CD4-positive, alpha-beta T cell treated with Interleukin-21 for 1 hour (primary cell): ENCODE measurements around the gene ZFP1.
"Not testable (repeated sequence)": the region's sequence is repeated elsewhere in the genome, so short reads cannot be mapped to it uniquely, and the experiment has no call there.

Experiments
- DNase-seq: peaks from one replicate; pipeline ENCODE4 v3.0.0-alpha.2; 2020

ZFP1 gene

GRCh38 chr16:75113541-75114121, 34.7 kb upstream of the ZFP1 start:
- DNase-seq, result no peak

- DNase-seq, result no peak
Measured at GRCh38 chr16:75114179-75114945, 34.0 kb upstream of the ZFP1 start.

DNA sequence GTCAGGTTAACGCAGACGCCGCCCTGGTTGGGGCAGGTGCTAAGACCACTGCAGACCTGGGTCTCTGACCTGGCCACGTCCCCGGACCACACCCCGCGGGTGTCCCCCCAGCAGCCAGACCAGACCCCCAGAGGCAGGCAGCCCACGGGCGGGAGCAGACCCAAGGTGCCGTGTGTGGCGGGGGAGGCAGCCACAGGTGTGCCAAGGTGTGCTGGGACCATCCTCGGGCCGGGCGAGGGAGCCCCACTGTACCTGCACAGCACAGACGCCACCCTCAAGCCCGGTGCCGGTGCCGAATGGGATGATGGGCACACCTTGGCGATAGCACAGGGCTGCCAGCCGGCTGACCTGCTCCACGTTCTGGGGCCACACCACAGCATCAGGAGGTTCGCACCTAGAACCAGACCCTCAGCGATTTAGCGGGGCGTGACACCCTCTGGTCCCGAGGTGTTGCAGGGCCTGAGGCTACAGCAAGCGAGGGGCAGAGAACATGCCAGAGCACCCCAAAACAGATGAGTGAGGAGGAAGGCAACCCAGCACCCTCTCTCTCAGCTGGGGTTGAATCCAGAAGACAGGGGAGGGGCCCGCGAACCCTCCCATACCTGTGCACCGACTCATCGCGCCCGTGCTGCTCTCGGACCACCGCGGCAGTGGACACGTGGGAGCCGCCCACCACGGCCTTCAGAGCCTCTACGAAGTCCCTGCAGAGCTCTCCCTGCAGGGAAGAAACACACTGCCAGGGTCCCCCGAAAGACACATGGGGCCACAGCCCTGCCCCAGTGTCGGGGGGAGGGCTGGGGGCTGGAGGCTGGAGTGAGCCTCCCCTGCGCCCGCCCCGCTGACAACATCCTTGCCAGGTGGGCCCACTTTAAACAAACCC, 33.1 kb upstream of the ZFP1 start:
- DNase-seq, result no peak

- no peak for DNase-seq
Measured at GRCh38 chr16:75116081-75116910, 32.0 kb upstream of the ZFP1 start, which contains the start of gene LDHD. LDHD (minus strand) TSS chr16:75116780; CDS start chr16:75116720, 60 bp downstream.

DNA sequence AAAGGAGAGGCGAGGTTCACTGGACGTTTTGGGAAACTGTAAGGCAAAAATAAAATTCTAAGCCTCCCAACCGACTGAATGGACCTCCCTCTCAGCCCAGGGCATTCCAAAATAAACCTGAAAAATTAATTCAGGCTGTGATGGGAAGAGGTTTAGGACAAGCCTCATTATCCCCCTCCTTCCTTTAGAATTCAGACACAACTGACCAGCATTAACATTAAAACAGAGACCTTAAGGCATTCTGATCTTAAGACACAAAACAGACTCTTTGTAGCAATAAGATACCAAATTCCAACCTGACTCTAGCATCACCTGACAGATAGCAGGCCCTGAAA, 31.4 kb upstream of the ZFP1 start:
- DNase-seq, result no peak

- no peak for DNase-seq
Measured at GRCh38 chr16:75118943-75119539, 29.3 kb upstream of the ZFP1 start.

- no peak for DNase-seq
Measured at GRCh38 chr16:75120253-75120652, 28.1 kb upstream of the ZFP1 start.

DNA sequence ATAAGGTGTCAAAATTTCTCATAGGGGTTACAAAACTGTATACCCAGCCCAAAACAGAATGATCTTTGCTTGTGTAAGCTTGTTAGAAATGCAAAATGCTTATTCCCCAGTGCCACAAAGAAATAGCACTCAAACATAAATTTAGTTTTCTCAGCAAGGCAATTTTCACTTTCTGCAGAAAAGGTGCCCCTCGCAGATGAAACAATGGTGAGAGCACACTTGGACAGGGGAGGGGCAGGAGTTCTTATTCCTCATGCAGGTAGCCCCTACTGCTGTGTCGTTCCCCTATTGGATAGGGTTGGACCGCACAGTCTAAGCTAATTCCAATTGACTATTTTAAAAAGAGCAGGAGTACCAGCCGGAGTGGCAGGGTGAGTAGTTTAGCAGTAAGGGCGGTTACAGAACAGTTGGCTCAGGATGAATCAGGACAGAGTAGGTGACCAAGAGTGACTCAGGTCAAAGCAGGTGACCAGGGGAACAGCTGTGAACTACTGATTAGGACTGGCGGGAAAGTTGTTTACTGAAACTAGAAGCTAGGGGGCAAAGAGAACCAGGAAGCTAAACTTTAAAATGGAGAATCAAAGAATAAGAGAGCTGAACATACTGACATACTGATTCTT, 26.3 kb upstream of the ZFP1 start:
- DNase-seq, result no peak

GRCh38 chr16:75122609-75123008, 25.7 kb upstream of the ZFP1 start:
- DNase-seq, result no peak

DNA sequence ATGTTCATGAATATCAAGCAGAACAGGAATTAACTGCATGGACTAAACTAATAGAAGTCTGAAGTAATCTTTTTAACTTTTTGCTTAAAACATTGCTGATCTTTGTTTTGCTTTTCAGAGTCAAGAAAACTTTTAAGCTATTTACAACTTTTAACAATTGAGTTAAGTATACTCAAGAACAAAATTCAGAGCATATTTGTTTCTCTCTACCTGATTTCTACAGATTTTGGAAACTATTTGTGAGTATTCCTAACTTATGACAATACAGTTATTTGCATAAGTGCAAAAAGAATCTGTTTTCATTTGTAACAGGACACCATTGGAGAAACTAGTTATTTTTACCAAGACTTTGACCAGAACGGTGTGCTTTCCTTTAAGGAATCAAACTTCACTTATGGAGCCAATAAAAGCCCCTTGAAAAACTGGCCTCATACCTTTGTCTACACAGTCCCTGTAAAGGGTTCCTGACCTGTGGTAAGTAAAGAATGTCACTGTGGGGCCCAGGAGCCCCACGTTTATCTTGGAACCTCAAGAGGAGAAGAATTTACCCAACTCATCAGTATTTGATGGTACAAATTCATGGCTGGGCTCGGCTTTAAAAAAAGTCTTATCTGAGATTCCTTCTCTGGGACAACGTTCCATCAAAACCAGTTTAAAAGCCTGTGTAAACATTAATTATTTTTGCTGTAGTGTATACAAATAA, 20.5 kb upstream of the ZFP1 start:
- DNase-seq, result no peak

- DNase-seq, result not testable (repeated sequence)
Measured at GRCh38 chr16:75129421-75130149, 18.7 kb upstream of the ZFP1 start.

GRCh38 chr16:75130150-75130771, 18.1 kb upstream of the ZFP1 start:
- DNase-seq, result no peak

GRCh38 chr16:75131081-75131480, 17.2 kb upstream of the ZFP1 start:
- DNase-seq, result no peak

- no peak for DNase-seq
Measured at GRCh38 chr16:75138233-75138632, 10.1 kb upstream of the ZFP1 start.

GRCh38 chr16:75138636-75139035, 9.7 kb upstream of the ZFP1 start:
- DNase-seq, result no peak

GRCh38 chr16:75139498-75139897, 8.8 kb upstream of the ZFP1 start:
- no peak for DNase-seq

- no peak for DNase-seq
Measured at GRCh38 chr16:75143941-75144340, 4.4 kb upstream of the ZFP1 start.

DNA sequence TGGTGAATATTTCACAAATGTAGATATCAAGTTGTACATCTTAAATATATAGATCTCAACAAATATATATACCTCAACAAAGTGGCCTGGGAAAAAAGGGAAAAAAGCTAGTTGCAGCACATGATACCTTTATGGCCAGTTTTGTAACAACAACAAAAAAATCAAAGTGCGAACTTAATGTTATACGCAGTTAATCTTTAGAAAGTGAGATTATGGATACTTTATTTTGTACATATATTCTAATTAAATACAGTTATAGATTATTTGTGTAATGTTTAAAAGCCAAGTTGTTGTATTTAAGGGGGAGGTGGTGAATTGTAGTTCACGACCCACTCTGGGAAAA, 385 bp upstream of the ZFP1 start:
- no peak for DNase-seq

- no peak for DNase-seq
Measured at GRCh38 chr16:75151798-75152197, 3.5 kb downstream of the ZFP1 start.

DNA sequence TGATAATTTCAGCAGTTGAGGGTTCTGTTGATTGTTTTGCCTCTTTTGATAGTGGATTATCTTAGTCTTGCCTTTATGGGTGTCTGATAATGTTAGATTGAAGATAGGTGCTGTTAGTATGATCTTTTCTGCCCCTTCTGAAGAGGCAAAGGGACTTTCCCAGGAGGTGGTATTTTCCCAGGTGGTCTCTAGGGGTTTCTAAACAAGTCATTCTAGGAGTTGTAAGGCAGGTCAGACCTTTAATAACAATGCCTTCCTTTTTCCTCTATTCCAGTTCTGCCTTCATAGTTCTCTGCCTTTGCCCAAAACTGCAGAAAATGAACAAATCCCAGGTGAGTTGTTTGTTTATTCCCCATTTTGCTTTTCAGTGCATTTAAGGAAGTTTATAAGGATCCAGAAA, 4.3 kb downstream of the ZFP1 start:
- no peak for DNase-seq
